ENCODE results near the gene DCAF4L1.

GRCh38 chr4:41992967-41993857 is 11.7 kb downstream of the DCAF4L1 start:
- TF ChIP-seq ZNF274 (IDR thresholded peaks at IDR 0.05; ENCODE audit: low read depth, low read length) (no peak), YY1 (IDR thresholded peaks at IDR 0.05; ENCODE audit: insufficient read depth, insufficient read length) (no peak)
